ENCODE data around the gene SHC1. TPM values are rescaled to one million over a fixed set of nuclear protein-coding genes. Genes with fewer than 3 reads are reported as not detected.
A peak's percentile ranks its signal among the peaks of the same experiment; 100 is the strongest.
"Not testable (repeated sequence)": the region's sequence is repeated elsewhere in the genome, so short reads cannot be mapped to it uniquely, and the experiment has no call there.

Gene SHC1
- polyA plus RNA-seq, 4 donors = 71.9 to 91.5 (median 80.8) TPM

DNA sequence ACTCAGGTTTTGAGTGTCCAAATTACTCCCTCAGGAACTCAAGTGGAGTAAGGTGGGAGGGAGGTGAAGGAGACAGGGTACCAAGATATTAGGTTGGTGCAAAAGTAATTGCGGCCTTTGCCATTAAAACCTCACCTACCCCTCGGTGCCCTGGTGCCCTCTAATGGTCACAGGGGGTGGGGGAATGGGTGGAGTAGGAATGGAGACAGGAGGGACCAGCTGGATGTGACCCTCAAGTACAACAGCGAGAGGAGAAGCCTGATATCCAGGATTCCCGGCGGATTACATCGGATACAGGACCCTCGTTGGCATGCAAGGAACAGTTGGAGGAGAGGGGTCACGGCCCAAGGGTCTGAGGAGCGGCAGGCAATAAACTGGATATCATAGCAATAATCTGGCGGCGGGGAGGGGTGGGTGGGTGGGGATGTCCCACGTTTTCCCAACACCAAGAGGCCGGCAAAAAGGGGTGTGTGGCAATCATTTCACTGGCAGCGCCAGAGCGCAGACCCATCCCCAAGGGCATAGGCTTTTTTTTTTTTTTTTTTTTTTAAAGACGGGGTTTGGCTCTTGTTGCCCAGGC is 27.7 kb upstream of the SHC1 start:
- no peak for DNase-seq (ENCODE audit: low read depth in 4 of 4, low spot score in 2 of 4)

DNA sequence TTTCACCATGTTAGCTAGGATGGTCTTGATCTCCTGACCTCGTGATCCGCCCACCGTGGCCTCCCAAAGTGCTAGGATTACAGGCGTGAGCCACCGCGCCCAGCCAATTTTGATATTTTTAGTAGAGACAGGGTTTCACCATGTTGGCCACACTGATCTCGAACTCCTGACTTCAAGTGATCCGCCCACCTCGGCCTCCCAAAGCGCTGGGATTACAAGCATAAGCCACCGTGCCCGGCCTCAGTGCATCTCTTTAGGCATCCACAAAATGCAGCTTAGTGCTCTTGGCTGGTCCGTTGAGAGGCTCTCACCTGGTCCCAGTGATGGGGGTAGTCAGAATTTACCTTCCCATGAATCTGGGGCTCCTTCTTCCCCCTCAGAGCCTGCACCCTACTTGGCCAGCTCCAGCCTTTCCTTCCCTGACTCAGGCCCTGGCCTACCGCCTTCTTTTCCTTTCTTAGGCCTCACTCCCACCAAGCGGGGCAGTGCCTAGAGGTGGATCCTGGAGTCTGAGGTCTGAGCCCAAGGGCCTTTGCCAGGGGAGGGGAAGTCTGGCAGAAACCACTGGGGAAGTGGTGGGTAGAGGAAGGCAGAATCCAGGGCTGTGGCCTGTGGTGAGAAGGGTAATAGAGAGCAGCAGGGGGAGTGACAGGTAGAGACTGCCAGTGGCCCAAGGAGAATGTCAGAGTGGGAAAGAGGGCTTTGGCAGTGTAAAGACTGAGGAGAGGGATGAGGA is 26.6 kb upstream of the SHC1 start:
- no peak for DNase-seq (ENCODE audit: low read depth in 4 of 4, low spot score in 2 of 4)

DNA sequence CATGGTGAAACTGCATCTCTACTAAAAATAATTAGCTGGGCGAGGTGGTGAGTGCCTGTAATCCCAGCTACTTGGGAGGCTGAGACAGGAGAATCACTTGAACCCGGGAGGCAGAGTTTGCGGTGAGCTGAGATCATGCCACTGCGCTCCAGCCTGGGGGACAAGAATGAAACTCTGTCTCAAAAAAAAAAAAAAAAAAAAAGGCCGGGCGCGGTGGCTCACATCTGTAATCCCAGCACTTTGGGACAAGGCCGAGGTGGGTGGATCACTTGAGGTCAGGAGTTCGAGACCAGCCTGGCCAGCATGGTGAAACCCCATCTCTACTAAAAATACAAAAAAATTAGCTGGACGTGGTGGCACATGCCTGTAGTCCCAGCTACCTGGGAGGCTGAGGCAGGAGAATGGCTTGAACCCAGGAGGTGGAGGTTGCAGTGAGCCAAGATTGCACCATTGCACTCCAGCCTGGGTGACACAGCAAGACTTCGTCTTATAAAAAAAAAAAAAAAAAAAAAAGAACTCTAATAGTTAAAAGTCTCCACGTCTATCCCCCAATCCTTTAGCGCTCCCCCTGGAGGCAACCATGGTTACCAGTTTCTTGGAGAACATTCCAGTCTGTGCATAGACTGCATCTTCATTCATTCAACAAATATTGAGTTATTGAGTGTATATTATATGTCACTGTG is 24.9 kb upstream of the SHC1 start:
- peak in 1 of 4 donors; percentile 54 for DNase-seq (ENCODE audit: low read depth in 4 of 4, low spot score in 2 of 4)

DNA sequence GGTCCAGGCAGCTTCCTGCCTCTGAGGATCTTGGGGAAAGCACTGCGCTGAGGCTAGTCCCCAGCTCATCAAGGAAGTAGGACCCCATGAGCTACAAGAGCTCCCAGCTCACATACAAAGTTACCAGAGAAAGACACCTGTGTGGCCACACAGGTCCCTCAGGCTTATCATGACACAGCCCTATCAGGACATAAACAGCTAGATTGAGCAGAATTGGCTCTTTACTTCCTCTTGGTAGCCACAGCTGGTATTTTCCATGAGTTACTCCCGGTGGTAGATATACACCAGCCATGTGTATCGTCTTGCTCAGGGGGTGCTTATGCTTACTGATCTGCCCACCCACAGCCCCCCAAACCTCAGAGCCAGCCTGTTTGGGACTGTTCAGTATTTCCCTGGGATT is 24.0 kb upstream of the SHC1 start:
- no peak for DNase-seq (ENCODE audit: low read depth in 4 of 4, low spot score in 2 of 4)

DNA sequence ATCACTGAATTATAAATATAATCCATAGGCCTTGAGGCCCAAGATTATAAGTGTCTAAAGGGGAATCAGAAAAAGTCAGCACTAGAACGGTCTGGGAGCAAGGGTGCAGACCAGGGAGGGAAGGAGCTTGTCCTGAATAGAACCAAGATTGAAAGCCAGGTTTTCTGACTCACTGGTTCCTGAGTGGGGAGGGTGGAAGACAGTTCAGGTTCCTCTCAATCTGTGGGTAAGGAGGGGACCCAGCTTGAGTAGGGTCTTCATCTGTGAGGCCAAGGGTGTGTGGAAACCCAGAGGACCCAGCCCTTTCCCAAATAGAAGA is 23.7 kb upstream of the SHC1 start:
- no peak for DNase-seq (ENCODE audit: low read depth in 4 of 4, low spot score in 2 of 4)

DNA sequence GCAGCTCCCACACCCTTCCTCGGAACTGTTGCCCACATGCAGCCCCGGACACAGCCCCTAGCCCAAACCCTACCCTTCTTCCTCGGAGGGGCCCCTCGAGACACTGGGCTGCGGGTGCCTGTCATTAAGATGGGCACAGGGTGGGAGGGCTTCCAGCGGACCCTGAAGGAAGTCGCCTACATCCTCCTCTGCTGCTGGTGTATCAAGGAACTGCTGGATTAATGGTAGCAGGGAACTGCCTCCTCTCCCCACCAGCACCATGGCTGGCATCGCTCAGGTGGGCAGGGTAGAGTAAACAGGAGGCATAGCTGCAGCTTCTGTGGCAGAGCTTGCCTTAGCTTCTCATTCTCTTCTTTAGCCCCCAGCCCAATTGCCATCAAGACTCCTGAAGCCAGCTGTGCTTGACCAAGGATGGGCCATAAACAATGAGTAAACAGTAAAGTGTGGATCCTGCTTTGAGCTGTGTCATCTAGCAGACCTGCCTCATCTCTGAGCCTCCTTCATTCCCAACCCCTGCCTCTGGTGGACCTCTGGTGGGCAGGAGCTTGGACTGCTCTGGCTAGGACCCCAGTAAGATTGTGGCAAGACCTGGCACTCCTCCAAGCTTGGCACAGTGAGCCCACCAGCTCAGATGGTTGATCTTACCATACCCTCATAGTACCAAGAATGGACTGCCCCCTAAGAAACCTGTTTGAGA is 23.2 kb upstream of the SHC1 start, which contains the start of gene LENEP:
LENEP (plus strand) TSS at position 15 of the 697 bp plus-strand sequence; CDS start at position 37, 22 bp downstream.
- DNase-seq (ENCODE audit: low read depth in 4 of 4, low spot score in 2 of 4) = no peak

DNA sequence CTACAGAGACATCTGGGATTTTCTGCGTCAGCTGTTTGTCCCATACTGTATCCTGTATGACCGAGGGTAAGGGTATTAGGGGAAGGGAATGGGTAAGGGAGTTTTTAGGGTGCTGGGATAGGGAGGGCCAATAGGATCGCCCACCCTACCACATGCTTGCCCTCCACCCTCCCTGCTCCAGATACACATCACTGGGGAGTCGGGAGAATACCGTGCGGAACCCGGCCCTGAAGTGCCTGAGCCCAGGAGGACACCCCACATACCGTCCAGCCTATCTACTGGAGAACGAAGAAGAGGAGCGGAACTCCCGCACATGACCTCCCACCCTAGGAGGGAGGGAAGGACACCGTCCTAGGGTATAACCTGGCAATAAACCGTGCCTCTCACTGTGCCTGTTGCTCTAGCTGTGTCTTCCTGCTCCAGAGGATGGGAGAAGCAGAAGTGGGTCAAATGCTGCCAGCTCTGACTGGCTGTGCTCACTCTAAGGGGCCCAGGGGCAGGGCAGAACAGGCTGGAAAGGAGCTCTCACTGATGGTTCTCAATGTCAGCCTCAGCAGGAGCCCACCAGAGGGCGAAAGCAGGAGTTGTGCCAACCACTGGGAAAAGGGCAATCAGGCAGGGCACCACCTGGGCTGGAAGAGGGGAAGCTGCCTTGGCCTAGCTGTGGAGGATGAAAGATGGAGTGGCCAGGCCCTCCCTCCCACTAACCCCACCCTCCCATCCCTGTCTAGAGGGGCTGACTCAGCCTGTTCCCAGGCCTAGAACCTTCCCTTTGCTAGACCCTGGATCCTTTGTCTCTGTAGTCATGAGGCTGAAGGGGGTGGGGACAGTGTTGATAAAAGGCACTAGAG is 22.4 kb upstream of the SHC1 start:
- DNase-seq (ENCODE audit: low read depth in 4 of 4, low spot score in 2 of 4) = no peak

DNA sequence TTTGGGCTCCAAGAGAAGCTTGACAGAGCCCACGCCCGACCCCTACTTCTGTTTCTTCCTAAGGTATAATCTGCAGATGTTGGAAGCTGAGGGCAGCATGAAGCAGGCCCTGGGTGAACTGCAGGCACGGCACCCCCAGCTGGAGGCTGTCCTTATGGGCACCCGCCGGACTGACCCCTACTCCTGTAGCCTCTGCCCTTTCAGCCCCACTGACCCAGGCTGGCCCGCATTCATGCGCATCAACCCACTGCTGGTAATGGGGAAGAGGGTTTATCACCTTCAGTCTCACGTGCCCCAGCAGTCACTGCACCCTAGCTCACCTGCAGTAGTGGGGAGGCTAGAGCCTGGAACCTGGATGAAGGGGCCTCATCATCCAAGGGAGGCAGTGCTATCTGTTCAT is 19.7 kb upstream of the SHC1 start:
- no peak for DNase-seq (ENCODE audit: low read depth in 4 of 4, low spot score in 2 of 4)

DNA sequence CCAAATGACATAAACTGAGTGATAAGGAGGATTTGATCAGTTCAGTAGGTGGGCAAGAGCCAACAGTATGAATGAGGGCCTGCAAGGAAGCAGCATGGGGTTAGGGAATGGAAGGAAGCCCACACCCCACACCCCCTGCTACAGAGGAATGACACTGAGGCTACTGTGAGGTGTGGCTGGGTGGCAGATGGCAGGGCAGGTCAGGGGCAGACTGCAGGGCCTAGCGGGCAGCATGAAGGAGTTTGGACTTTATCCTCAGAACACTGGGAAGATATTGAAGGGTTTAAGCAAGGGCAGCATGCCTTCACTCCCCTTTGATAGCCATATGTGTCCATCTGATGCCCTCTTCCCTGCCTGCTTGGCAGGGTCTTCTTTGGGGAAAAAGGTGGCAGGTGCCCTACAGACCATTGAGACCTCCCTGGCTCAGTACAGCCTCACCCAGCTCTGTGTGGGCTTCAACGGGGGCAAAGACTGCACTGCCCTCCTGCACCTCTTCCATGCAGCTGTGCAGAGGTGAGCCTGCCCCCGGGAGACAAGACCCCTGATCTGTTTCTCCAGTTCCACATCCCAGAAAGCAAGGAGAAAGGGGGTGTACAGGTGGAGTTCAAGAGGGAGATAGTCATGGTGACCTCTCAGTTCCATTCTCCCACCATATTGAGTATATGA is 18.8 kb upstream of the SHC1 start:
- no peak for DNase-seq (ENCODE audit: low read depth in 4 of 4, low spot score in 2 of 4)

DNA sequence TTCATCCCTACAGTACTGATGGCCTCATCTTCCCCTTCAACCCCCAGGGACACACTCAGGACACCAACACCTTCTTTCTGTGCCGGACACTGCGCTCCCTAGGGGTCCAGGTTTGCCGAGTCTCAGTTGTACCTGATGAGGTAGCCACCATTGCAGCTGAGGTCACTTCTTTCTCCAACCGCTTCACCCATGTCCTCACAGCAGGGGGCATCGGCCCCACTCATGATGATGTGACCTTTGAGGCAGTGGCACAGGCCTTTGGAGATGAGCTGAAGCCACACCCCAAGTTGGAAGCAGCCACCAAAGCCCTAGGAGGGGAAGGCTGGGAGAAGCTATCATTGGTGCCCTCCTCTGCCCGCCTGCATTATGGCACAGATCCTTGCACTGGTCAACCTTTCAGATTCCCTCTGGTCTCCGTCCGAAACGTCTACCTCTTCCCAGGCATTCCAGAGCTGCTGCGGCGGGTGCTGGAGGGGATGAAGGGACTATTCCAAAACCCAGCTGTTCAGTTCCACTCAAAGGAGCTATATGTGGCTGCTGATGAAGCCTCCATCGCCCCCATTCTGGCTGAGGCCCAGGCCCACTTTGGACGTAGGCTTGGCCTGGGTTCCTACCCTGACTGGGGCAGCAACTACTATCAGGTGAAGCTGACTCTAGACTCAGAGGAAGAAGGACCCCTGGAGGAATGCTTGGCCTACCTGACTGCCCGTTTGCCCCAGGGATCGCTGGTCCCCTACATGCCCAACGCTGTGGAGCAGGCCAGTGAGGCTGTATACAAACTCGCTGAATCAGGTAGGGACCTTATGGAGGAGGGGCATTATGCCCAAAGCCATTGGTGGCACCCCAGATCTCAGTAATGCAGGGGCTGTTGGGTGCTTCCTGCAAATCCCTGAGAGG is 17.8 kb upstream of the SHC1 start:
- DNase-seq (ENCODE audit: low read depth in 4 of 4, low spot score in 2 of 4) = no peak

DNA sequence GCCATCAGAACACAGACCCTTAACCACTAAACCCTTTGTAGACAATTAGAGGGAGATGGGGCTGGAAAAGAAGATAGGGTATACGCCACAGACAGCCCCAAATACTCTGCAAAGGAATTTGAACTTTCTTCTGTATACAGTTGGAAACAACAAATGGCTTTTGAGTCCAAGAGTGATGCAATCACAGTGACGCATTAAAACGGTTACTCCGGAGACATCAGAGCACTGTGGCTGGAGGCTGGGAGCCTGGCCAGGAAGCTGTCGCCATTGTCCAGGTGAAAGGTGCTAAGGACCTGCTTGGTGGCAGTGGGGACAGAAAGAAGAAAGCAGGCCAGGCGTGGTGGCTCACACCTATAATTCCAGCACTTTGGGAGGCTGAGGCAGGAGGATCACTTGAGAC is 16.8 kb upstream of the SHC1 start:
- DNase-seq (ENCODE audit: low read depth in 4 of 4, low spot score in 2 of 4) = no peak

DNA sequence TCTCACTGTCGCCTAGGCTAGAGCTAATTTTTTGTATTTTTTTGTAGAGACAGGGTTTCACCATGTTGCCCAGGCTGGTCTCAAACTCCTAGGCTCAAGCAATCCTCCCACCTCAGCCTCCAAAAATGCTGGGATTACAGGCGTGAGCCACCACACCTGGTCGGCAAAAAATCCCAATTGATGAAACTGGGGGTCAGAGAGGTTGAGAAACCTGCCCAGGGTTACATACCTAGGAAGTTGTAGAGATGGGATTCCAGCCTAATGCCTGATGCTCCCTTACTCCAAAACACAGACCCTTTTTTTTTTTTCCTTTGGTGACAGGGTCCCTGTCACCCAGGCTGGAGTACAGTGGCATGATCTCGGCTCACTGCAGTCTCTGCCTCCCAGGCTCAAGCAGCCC is 16.2 kb upstream of the SHC1 start:
- DNase-seq (ENCODE audit: low read depth in 4 of 4, low spot score in 2 of 4) = not testable (repeated sequence)

DNA sequence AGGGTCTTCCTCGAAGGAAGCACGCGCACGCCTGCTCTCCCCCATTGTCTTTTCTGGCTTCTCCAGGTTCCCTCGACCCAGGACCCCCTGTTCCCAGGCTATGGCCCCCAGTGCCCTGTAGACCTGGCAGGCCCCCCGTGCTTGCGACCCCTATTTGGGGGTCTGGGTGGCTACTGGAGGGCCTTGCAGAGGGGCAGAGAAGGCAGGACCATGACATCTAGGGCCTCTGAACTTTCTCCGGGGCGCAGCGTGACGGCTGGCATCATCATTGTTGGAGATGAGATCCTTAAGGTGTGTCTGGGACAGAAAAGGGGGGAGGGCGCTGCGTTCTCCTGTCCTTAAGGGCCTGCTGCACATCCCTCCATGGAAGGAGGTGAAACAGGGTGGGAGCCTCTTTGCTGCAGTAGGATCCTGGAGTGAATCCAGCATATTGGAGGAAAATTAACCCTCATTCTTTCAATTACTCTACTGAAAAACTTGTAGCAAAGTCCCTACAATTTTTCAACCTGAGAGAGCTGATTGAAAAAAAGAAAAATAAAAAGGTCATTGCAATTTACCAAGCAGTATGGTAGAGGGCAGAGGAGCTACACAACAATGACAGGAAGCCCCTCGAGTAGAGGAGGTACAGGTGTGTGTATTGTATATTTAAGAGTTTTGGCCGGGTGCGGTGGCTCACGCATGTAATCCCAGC is 13.4 kb upstream of the SHC1 start:
- no peak for DNase-seq (ENCODE audit: low read depth in 4 of 4, low spot score in 2 of 4)

DNA sequence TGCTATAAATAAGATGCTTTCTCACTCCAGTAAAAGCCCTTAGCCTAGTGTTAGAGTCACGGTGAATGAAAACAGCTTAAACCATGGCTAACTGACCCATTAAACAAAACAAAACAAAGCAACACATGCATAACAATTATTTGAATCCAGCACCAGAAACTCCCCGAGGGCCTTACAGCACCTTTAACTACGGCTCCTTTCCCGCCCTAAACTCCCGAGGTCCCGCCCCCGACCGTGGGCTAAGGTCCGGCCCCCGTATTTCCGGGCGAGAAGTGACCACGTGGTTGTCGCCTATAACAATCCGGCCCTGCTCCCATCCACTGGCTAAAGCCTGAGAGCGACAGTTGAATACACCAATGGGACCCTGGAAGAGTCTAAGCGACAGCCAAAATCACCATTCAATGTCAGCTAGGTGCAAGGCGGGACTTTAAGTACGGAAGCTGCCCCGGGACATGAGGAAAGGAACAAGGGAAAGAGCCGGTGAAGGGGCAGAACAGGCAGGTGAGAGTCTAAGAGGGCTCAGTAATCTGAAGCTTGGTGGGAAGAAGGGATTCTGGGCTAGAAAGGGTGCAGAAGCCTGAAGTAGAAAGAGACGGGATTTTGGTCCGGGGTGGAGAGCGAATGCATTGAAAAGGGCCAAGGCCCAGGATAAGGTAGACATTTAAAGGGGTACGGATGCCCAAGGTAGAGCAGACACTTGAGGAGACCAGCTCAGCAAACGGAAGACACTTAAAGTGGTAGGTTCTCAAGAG is 12.5 kb upstream of the SHC1 start, which contains the start of gene FLAD1:
FLAD1 (plus strand) TSS at position 448 of the 752 bp plus-strand sequence. CDS start 351 bp downstream, outside the sequence.
- DNase-seq (ENCODE audit: low read depth in 4 of 4, low spot score in 2 of 4) = peak; percentile 98 to 100 (median 100)

DNA sequence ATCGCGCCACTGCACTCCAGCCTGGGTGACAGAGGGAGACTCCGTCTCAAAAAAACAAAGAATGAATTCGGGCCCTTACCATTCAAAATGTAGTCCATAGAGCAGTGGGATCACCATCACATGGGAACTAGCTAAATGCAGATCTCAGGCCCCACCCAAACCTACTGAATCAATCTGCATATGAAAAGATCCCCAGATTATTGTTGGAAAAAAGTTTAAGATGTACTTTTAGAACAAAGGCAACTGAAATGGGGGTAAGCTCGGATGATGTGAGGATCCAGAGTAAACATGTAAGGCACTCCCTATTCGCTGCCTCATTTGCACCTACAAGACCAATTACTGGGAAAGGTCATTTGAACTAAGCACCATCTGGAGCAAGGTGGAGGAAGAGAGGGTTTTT is 11.8 kb upstream of the SHC1 start:
- DNase-seq (ENCODE audit: low read depth in 4 of 4, low spot score in 2 of 4) = no peak

DNA sequence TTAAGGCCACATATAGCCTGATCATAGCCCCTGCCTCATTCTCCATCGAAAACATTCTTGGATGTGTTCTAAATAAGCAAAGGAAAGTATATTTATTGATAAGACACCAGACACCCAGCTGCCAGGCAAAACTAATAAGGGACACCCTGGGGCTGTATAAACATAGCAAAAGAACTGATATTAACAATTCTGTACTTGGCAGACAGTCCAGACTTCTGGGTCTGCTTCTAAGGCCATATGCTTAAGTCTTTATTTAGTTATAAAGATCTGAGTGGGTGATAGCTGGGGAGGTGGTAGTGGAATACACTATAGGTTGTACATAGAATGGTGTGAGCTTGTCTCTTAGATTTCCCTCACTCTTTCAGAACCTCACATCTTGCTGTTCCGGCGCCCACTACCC is 7.8 kb upstream of the SHC1 start:
- no peak for DNase-seq (ENCODE audit: low read depth in 4 of 4, low spot score in 2 of 4)

DNA sequence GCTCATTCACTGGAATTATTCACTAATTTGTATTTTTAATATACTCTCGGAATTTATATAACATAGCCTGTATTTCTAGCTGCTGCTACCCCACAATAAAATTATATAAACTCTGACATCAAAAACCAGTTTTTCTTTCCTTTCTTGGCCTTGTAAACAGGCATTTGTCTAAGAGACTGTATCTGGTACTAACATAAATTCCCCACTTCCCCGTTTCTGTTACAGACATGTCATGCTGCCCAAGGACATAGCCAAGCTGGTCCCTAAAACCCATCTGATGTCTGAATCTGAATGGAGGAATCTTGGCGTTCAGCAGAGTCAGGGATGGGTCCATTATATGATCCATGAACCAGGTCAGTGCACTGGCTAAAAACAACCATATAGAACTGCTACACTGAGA is 7.2 kb upstream of the SHC1 start:
- not testable (repeated sequence) for DNase-seq (ENCODE audit: low read depth in 4 of 4, low spot score in 2 of 4)

All from left renal cortex interstitium (tissue), 4 donors.